OCI-LY7 (cell line): Measurements from ENCODE around the gene WIPF3. TPM values are rescaled to one million over a fixed set of nuclear protein-coding genes. Genes with fewer than 3 reads are reported as not detected.

ENCODE experiments used
- BruUV-seq: library from RNA; stranded (reverse); fragments of 400-500 nt; replicated peaks from 2 replicates; lab custom pipeline; 2021; lab: Mats Ljungman, UMichigan
- CTCF ChIA-PET: fragments of 300-600 bp; sonication (Branson Sonifier 250); formaldehyde crosslinking; loops from one replicate; lab custom pipeline; 2022; ENCODE audit warnings: antibody characterized with exemption; ENCODE audit not compliant: unreplicated experiment; lab: Charles Lee
- POLR2A ChIA-PET: fragments of 300-600 bp; sonication (Branson Sonifier 250); formaldehyde crosslinking; loops from one replicate; lab custom pipeline; 2022; ENCODE audit warnings: antibody characterized with exemption; lab: Charles Lee
- DNase-seq: peaks from one replicate; pipeline ENCODE4 v3.0.0-alpha.2; 2015; ENCODE audit warnings: low spot score
- H2AFZ ChIP-seq: fragments of 200-600 bp; sonication (generic), shearing (Covaris generic); 2 replicates; pipeline ENCODE4 v1.6.1; 2014; ENCODE audit warnings: mild to moderate bottlenecking, antibody characterized with exemption, low read length, moderate library complexity
- H3K27ac ChIP-seq: fragments of 200-600 bp; sonication (generic); 2 replicates; pipeline ENCODE4 v1.5.1; 2014; ENCODE audit warnings: mixed run types, low read depth, mild to moderate bottlenecking, moderate library complexity, low read length, inconsistent platforms; ENCODE audit not compliant: poor library complexity, severe bottlenecking
- H3K36me3 ChIP-seq: fragments of 200-600 bp; sonication (generic); 2 replicates; pipeline ENCODE4 v1.6.1; 2014; ENCODE audit warnings: mild to moderate bottlenecking, antibody characterized with exemption, low read length, moderate library complexity, mixed read lengths; ENCODE audit not compliant: insufficient read depth
- H3K4me1 ChIP-seq: fragments of 200-600 bp; sonication (generic); 2 replicates; pipeline ENCODE4 v1.5.1; 2014; ENCODE audit warnings: mild to moderate bottlenecking, low read length; ENCODE audit not compliant: insufficient read depth, poor library complexity, severe bottlenecking
- H3K4me2 ChIP-seq: fragments of 200-600 bp; sonication (generic); 2 replicates; pipeline ENCODE4 v1.6.1; 2014; ENCODE audit warnings: mild to moderate bottlenecking, low read length
- H3K4me3 ChIP-seq: fragments of 200-600 bp; sonication (generic); 2 replicates; pipeline ENCODE4 v1.5.1; 2014; ENCODE audit warnings: mild to moderate bottlenecking, low read depth, low read length; ENCODE audit not compliant: poor library complexity, severe bottlenecking
- H3K79me2 ChIP-seq: fragments of 200-600 bp; sonication (generic); 2 replicates; pipeline ENCODE4 v1.6.1; 2016; ENCODE audit warnings: low read depth, mild to moderate bottlenecking, low read length, moderate library complexity, mixed read lengths; ENCODE audit not compliant: insufficient read depth
- H3K9me2 ChIP-seq: fragments of 200-600 bp; sonication (generic); 2 replicates; pipeline ENCODE4 v1.6.1; 2016; ENCODE audit warnings: mild to moderate bottlenecking, low read length, mixed read lengths; ENCODE audit not compliant: insufficient read depth
- H3K9me3 ChIP-seq: fragments of 200-600 bp; sonication (generic); 2 replicates; pipeline ENCODE4 v1.6.1; 2014; ENCODE audit warnings: mild to moderate bottlenecking, mixed run types, low read length, mixed read lengths
- H4K20me1 ChIP-seq: fragments of 200-600 bp; sonication (generic); 2 replicates; pipeline ENCODE4 v1.6.1; 2014; ENCODE audit warnings: mild to moderate bottlenecking, antibody characterized with exemption, low read length, moderate library complexity, mixed read lengths; ENCODE audit not compliant: insufficient read depth
- EZH2phosphoT487 ChIP-seq: fragments of 200-600 bp; sonication (generic); IDR thresholded peaks from 2 replicates; pipeline ENCODE4 v1.6.1; 2018; ENCODE audit warnings: low read depth, borderline replicate concordance, mild to moderate bottlenecking, mixed run types, antibody characterized with exemption, low read length, moderate library complexity, mixed read lengths
- intact Hi-C: fragments of 100-400 bp; cut with micrococcal nuclease; formaldehyde crosslinking; loops from one replicate; pipeline ENCODE4 v1.10.0; 2022; ENCODE audit not compliant: unreplicated experiment
- total RNA-seq, 2 experiments: library from RNA; depleted of rRNA in 1 of 2; stranded (reverse); fragments of >200 nt in 1 of 2; shearing (Covaris generic) in 1 of 2; gene quantifications; 2 replicates each; pipeline ENCODE4 v1.2.3, GENCODE V29; 2014 to 2022
- TF ChIP-seq, protein P1 (sequence below): fragments of 200-600 bp; sonication (generic); conservative IDR thresholded peaks from 2 replicates; pipeline ENCODE4 v1.5.1; 2014; ENCODE audit warnings: mild to moderate bottlenecking, antibody characterized with exemption, low read length, moderate library complexity, mixed read lengths

Gene WIPF3
- total RNA-seq, 2 experiments from 2014 or later = not detected

DNA sequence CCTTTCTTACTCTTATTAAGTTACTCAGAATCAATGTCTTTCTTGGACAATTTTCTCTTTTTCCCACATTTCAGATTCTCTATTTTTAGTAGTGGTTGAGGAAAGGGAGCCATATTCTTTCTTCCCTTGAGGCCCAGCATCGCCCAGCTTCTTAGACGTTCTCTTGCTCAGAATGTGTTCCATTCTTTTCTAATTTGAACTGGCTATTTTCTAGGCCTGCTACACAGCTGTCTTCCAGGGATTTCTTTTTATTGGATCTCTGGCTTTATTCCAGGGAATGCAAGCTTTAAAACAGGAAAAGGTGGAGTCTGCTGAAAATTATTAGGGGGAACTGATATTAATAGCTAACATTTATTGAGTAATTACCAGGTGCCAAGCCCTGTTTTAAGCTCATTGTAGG is 58.3 kb downstream of the WIPF3 start:
- TF ChIP-seq, protein P1, sequence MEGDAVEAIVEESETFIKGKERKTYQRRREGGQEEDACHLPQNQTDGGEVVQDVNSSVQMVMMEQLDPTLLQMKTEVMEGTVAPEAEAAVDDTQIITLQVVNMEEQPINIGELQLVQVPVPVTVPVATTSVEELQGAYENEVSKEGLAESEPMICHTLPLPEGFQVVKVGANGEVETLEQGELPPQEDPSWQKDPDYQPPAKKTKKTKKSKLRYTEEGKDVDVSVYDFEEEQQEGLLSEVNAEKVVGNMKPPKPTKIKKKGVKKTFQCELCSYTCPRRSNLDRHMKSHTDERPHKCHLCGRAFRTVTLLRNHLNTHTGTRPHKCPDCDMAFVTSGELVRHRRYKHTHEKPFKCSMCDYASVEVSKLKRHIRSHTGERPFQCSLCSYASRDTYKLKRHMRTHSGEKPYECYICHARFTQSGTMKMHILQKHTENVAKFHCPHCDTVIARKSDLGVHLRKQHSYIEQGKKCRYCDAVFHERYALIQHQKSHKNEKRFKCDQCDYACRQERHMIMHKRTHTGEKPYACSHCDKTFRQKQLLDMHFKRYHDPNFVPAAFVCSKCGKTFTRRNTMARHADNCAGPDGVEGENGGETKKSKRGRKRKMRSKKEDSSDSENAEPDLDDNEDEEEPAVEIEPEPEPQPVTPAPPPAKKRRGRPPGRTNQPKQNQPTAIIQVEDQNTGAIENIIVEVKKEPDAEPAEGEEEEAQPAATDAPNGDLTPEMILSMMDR = no peak
- TF ChIP-seq EZH2phosphoT487 = no peak
- H3K4me3 ChIP-seq = no peak overlapping the region
- H4K20me1 ChIP-seq = no peaks in the 10 kb centered on the region
- H3K4me2 ChIP-seq = no peak overlapping the region
- ChIA-PET CTCF (no interaction called here), POLR2A (no interaction called here)
- no peaks in the 10 kb centered on the region for H3K79me2 ChIP-seq
- H3K36me3 ChIP-seq = no peaks in the 10 kb centered on the region
- no peaks in the 10 kb centered on the region for H3K4me1 ChIP-seq
- no peak for DNase-seq
- H2AFZ ChIP-seq = no peak overlapping the region
- no peaks in the 10 kb centered on the region for H3K9me3 ChIP-seq
- no TSS peak for BruUV-seq
- intact Hi-C loops = no loop called here
- H3K27ac ChIP-seq = no peak overlapping the region
- H3K9me2 ChIP-seq = no peaks in the 10 kb centered on the region

DNA sequence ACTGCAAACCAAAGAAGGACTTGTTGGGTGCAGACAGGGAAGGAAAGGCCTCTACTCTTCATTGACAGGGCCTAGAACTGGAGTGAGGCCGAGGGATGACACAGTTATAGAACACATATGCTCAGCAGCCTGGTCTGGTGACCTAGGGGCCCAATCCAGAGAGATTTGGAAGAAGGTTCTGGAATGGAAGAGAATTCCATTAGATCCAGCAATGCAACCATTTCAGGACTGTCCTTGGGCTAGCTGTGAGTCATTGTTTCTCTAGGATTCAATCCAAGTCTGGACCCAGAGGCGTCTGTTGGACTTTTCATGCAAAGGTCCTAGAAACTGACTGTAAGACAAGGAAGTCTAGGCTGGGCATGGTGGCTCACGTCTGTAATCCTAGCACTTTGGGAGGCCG is 59.2 kb downstream of the WIPF3 start:
- ChIA-PET CTCF (no interaction called here), POLR2A (no interaction called here)
- Histone ChIP-seq H2AFZ (no peak overlapping the region), H3K9me3 (no peaks in the 10 kb centered on the region), H3K4me2 (no peak overlapping the region), H3K4me1 (no peaks in the 10 kb centered on the region), H3K4me3 (no peak overlapping the region), H4K20me1 (no peaks in the 10 kb centered on the region), H3K79me2 (no peaks in the 10 kb centered on the region), H3K36me3 (no peaks in the 10 kb centered on the region), H3K27ac (no peak overlapping the region), H3K9me2 (no peaks in the 10 kb centered on the region)
- TF ChIP-seq EZH2phosphoT487 = no peak
- TF ChIP-seq, protein P1 = no peak
- intact Hi-C loops = no loop called here
- DNase-seq = no peak
- BruUV-seq = no TSS peak

DNA sequence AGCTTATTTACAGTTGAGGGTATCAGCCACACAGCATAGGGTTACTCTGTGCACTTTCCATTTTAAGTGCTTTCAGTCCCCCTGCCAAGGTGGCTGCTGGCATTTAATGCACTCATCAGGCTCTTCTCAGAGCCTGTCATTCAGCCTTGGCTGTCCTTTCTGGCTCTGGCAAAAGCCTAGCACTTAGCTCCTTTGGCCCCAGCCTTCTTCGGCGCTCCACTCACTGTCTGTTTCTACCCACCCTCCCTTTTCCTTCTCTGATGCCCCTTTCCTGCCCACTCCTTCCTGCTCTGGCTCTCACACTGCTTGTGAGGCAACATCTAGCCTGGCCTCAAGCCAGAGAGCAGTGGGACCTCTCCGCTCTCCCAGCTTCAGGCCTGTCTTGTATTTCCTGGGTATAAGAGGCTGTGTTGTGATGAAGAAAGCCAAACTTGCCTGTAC is 60.2 kb downstream of the WIPF3 start:
- Histone ChIP-seq H4K20me1 (no peaks in the 10 kb centered on the region), H3K36me3 (no peaks in the 10 kb centered on the region), H3K4me2 (no peak overlapping the region), H3K27ac (no peak overlapping the region), H2AFZ (no peak overlapping the region), H3K79me2 (no peaks in the 10 kb centered on the region), H3K9me3 (no peaks in the 10 kb centered on the region), H3K9me2 (no peaks in the 10 kb centered on the region), H3K4me3 (no peak overlapping the region), H3K4me1 (no peaks in the 10 kb centered on the region)
- no TSS peak for BruUV-seq
- ChIA-PET CTCF (no interaction called here), POLR2A (no interaction called here)
- TF ChIP-seq, protein P1 = no peak
- no peak for TF ChIP-seq EZH2phosphoT487
- intact Hi-C loops = no loop called here
- no peak for DNase-seq
